C1 segment of cervical spinal cord (tissue), 14 donors: Measurements from ENCODE around the gene PWWP2B.

ENCODE experiments used
- DNase-seq, 14 donors: peaks; one replicate each; lab custom pipeline; 2025; lab: John Stamatoyannopoulos, UW

PWWP2B gene

DNA sequence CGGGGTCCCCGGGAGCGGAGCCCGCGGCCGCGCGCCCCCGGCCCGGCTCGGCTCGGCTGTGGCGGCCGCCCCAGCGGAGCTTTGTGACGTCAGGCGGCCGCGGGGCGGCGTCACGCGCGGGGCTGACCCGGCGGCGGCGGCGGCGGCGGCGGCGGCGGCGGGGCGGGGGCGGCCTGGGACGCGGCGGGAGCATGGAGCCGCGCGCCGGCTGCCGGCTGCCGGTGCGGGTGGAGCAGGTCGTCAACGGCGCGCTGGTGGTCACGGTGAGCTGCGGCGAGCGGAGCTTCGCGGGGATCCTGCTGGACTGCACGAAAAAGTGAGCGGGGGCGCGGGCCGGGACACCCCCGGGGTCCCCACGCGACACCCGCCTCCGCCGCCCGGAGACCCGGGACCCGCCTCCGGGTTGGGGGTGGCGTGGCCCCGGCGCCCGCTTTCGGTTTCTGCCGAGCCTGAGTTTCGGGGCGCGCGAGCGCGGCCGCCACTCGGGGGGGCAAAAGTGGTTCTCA, at the start of gene PWWP2B:
Gene PWWP2B (plus strand): TSS at position 165 of the 506 bp plus-strand sequence. CDS start 27 bp downstream, at position 192.
- peak in 2 of 14 donors; percentile 51 to 57 for DNase-seq

- no peak for DNase-seq
Observed at GRCh38 chr10:132347211-132347930, 49.6 kb upstream of the PWWP2B start.

DNA sequence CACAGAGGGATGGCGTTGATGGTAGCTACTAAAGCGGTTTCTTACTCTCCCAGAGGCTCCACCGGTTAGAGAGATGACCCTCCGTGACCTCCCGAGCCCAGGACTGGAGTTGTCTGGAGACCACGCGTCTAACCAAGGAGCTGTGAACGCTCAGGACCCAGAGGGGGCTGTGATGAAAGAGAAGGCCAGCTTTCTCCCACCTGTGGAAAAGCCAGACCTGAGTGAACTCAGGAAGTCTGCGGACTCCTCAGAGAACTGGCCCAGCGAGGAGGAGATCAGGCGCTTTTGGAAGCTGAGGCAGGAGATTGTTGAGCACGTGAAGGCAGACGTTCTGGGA, 49.1 kb upstream of the PWWP2B start:
- DNase-seq = no peak

DNA sequence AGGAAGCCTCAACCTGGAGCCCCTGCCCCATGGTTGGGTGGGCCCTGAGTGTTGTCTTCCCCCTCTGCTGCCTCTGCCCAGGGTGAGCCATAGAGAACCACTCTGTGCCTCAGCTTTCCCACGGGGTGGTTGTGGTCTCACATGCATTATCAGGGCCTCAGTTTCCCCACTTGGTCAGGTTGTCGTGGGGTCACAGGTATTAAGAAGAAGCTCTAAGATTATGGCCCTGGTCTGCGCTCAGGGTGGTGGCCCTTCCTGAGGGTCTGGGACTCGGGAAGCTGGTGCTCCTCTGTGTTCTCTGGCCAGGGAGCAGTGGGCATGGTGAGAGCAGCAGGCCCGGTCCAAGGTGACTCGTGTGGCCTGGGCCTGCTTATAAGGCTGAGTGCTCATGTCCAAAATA, 47.2 kb upstream of the PWWP2B start:
- no peak for DNase-seq

DNA sequence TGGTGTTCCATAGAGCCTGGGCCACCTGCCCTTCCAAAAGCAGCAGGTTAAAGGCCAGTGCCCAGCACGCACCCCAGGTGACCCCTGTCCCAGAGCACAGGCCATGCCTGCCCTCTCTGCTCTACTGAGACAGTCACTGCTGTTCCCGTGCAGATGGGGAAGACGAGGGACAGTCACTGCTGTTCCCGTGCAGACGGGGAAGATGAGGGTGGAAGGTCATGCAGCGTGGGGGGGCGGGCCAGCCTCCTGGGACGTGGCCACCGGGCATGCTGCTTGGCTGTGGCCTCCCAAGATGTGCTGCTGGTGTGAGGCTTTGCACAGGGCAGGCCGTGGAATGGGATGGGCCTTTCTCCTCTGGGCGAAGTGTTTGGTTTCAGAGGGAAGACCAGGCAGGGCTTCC, 46.6 kb upstream of the PWWP2B start:
- no peak for DNase-seq

- no peak for DNase-seq
Observed at GRCh38 chr10:132350946-132351345, 46.1 kb upstream of the PWWP2B start.

DNA sequence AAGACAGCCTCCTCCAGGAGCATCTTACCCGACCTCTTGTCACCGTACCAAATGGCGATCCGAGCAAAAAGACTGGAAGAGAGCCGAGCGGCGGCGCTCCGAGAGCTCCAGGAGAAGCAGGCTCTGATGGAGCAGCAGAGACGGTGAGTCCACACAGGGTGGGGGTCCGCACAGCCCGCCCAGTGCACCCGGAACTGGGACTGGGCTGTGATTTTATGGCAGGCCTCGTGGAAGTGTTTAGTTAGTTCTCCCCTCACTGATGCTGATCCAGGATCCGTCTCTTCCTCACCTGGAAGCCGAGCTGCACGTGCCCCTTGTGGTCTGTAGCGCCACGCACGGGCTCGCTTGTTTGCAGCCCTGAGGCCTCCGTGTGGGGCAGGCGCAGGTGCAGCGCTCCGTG, 45.4 kb upstream of the PWWP2B start:
- no peak for DNase-seq

DNA sequence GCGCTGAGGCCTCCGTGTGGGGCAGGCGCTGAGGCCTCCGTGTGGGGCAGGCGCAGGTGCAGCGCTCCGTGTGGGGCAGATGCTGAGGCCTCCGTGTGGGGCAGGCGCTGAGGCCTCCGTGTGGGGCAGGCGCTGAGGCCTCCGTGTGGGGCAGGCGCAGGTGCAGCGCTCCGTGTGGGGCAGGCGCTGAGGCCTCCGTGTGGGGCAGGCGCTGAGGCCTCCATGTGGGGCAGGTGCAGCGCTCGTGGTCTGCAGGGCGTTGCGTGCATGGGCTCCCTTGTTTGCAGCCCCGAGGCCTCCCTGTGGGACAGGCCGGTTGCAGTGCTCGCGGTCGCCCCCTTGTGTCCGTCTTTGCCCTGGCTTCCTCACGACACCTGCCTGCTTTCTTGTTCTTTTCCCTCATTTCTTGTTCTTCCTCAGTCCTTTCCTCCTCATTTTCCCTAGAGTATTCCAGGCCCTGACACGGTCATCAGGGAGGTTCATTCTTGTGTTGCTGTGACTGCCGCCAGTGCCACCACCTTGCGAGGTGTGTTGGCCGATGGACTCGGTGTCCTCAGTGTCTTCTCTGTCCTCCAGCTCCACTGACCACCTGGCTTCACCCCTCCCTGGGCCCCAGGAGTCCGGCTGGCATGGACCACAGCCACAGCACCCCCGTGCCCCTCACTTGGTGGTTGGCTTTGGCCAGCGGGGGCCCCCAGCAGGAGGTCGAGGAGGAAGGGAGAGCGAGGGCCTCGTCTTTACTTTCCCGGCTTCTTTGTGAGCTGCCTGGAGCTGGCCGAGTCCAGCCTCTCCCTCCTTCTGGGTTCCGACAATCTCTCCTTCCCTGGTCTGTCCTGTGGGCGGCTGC, 44.3 kb upstream of the PWWP2B start:
- peak in 11 of 14 donors; percentile 7 to 60 (median 32) for DNase-seq

DNA sequence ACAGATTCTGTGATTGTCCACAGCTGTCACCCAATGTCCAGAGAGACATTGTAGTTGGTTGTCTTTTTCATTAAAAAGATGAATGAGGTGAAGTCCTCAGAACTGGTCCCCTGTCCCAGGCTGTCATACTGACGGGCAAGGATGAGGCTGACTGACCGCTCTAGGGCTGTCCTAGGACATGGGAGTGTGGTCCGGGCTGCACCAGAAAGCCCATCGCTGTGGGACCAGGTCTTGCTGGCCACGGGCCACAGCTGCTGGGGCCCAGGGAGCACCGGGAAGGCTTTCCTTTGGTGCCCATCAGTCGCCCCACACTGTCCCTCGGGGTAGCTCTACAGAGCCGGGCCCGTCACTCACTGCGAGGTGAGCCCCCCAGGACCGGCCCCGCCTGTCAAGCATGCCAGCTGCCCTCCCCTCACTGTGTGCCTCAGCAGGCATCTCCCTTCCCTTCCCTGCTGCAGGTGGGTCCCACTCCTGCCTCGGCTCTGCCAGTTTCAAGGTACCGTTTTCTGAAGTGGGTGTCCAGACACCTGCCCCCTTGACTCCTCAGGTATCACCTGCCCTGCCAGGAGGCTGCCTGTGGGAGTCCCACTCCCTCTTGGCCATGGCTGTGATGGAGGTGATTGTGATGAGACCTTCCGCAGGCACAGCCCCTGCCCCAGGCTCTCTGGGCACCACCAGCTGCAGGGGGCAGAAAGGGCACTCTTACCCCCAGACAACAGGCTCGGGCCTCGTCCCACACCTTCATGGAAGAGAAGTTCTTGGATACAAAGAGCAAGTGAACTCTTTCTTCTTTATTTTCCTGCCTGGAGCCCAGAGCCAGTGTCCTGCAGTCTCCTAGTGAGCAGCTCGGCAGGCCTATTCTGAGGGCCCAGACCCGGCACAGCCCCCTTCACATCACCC, 43.3 kb upstream of the PWWP2B start:
- DNase-seq = no peak

DNA sequence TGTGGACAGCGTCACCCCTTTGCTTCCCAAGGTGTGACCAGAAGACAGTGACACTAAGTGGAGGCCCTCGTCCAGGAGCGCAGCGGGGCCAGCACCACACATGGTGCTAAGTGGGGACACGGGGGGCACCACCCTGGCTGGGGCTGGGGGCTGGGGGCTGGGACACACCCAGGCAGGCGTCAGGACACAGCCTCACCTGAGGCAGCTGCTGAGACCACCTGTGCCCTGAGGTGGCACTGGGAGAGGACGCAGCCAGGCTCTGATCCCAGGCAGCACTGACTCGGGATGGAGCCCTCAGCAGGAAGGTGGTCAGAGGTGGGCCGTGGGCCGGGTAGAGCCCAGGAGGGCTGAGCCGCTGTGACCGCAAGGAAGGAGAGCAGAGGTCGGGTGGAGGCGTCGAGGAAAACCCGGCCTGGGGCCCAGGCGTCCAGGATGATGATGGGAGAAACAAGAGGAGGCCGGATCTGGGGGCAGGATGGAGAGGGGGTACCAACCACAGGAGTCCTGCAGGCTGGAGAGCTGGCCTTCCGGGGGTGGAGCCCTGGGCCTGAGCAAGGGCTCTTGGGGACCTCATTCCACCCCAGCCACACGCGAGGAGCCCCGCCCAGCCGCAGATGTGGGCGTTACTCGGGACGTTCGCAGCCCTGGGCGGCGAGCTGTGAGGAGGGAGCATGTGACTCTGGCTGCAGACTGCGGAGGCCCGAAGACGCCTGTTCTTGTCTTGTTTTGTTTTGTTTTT, 42.5 kb upstream of the PWWP2B start:
- no peak for DNase-seq

- no peak for DNase-seq
Observed at GRCh38 chr10:132355297-132355696, 41.7 kb upstream of the PWWP2B start.

DNA sequence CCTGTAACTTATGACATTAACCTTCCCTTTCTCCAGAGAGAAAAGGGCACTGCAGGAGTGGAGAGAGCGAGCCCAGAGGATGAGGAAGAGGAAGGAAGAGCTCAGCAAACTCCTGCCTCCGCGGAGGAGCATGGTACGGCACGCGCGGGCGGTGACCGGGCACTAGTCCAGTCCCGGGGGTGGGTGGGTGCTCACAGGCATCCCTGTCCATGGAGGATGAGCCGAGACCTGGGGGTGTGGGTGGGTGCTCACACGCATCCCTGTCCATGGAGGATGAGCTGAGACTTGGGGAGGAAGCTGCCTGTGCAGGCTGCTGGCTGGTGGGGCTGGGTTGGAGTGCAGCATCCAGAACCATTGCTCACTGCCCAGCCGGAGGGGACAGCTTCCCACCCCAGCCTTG, 41.2 kb upstream of the PWWP2B start:
- DNase-seq = no peak

GRCh38 chr10:132356621-132357195, 40.3 kb upstream of the PWWP2B start:
- no peak for DNase-seq

DNA sequence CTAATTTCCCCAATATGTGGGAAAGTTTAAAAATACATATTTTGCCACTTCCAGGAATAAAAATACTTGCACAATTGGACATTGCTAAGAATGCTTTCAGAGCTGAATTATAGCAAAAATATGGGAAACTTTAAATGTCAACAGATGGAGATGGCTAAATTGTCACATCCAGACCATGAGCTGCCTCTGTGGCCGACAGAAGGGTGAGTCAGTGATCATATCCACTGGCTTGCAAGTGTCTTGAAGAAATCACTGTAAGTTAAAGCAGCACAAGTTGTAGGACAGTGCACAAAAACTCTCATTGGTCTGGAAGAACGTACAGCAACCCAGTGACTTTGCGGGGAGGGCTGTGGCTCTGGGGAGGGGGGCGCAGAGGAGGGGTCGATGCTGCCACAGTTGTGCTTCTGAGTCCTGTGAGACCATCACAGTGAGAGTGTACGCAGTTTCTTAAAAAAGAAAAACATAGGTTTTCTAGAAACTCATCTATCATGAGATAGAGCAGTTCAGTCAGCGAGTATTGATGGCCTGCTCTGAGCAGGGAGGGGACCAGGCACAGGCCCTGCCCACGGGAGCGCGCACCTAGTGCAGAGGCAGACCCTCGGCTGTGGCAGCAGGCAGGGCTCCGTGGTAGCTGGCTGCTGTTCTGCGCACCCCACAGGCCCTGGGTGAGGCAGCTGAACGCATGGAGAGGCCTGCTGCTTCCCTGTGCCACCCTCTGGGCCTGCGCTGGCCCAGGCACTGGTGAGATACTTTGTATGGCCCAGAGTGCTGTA, 39.5 kb upstream of the PWWP2B start:
- DNase-seq = no peak

GRCh38 chr10:132359305-132360040, 37.5 kb upstream of the PWWP2B start:
- no peak for DNase-seq

DNA sequence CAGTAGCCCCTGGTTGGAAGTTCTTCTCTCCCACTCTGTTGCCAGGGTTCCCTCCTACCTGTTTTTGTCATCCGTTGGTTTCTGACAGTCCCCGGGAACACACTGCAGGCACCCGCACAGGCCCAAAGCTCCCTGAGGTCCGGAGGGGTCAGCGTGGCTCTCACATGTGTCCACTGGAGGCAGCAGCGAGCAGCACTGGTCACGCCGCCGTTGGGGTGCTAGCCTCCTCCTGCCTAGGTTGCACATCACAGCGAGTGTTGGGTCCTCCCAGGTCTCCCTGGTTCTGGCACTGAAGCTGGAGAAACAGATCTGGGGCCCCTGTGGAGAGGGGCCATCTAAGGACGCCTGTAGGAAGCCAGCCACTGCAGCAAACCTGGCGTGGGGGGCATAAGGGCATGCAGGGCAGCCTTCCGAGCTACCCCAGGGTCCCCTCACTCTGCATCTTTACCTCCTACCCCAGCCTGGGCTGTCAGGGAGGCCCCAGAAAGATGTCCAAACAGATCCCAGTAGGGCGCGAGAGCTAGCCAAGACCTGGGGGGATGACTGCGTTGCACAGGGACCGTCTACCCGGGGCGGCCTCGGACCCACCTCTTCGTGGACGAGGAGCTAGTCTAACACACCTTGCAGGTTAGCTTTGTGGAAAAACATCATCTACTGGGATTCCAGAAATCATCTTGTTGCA, 36.1 kb upstream of the PWWP2B start:
- DNase-seq = no peak

DNA sequence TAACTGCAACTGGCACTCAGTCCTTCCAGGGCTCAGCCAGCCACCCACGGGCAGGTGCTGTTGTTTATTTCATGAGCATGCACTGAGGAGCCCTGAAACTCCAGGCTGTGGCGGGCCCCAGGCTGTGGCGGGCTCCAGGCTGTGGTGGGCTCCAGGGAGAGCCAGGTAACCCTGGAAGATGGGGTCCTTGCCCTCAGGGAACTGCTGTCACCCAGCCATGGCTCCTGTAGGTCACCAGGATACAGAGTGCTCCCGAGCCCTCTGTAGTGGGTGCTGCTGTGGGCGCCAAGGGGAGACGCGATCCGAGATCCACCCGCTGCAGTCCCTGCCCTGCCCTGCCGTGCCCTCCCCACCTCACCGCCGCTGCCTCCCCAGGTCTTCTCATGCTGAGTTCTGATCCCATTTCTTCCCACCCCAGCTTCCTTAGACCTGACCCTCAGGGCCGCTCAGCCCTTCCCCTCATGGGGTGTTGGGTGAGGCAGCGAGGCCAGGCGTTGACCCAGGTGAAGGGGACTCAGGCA, 35.4 kb upstream of the PWWP2B start:
- DNase-seq = no peak

- no peak for DNase-seq
Observed at GRCh38 chr10:132362151-132362611, 34.8 kb upstream of the PWWP2B start.
